ENCODE data around the gene PPDPF.
"Not testable (repeated sequence)": the region's sequence is repeated elsewhere in the genome, so short reads cannot be mapped to it uniquely, and the experiment has no call there.

The PPDPF gene

DNA sequence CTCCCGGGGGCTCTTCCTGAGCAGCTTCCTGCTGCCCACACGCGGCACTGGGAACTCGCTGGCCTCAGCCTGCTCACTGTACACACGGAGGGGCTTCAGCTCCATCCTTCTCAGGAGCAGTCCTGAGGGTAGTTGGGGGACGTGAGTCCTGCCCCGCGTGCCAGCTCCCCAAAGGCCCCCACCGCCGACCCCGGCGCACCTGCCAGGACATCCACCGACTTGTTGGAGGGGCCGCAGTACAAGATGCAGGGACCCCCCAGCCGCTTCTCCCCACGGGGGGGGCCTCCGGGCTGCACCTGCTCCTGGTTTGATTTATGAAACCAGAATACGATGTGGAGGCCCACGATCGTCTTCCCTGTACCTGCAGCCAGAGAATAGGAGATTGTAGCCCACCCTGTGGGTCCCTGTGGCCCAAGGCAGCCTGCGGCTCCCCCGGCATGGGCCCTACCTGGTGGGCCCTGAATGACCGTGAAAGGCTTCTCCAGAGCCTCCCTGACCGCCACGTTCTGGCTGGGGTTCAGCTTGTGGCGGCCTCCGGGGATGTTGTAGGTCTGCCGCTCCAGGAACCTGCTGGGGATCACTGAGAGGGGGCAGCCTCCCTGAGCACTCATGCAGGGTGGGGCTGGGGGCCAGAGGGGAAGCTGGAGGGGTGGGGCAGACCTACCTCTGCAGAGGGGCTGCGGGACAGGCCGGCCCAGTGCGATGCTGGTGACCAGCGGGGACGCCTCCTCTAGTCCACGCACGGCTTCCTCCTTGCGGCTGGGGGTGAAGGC is 41.2 kb downstream of the PPDPF start:
- DNase-seq (ENCODE audit: low read depth in 2 of 2, low spot score in 1 of 2) = no peak

DNA sequence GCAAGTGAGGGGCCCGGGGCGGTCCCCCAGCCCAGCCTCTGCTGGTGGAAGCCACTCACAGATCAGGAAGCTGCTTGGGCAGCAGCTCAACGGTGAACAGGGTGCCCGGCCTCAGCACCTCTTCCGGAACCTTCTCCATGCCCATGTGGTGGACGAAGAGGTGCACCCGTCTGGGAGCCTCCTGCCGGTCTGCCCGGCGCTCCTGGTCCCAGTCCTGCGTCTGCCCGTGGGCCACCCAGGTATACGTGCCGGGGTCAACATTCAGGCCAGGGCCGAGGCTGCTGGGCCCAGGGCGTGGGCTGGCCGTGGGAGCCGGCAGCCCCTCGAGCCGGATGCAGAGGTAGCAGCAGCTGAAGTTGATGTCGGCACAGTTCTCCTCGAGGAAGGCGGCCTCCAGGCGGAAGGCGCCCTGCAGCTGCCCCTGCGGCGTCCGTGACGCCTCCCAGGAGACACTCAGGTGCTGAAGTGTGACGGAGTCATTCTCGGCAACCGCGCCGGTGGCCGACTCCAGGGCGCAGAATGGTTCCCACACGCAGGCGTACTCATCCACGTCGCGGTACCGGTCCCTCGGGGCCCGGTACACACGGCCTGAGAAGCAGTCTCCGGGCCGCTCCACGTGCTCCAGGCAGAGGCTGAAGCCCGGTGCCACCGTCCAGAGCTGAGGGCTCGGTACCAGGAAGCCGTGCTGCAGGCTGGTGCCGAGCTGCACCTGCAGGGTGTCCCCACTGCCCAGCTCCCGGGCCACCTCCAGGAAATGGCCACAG is 42.1 kb downstream of the PPDPF start:
- no peak for DNase-seq (ENCODE audit: low read depth in 2 of 2, low spot score in 1 of 2)

DNA sequence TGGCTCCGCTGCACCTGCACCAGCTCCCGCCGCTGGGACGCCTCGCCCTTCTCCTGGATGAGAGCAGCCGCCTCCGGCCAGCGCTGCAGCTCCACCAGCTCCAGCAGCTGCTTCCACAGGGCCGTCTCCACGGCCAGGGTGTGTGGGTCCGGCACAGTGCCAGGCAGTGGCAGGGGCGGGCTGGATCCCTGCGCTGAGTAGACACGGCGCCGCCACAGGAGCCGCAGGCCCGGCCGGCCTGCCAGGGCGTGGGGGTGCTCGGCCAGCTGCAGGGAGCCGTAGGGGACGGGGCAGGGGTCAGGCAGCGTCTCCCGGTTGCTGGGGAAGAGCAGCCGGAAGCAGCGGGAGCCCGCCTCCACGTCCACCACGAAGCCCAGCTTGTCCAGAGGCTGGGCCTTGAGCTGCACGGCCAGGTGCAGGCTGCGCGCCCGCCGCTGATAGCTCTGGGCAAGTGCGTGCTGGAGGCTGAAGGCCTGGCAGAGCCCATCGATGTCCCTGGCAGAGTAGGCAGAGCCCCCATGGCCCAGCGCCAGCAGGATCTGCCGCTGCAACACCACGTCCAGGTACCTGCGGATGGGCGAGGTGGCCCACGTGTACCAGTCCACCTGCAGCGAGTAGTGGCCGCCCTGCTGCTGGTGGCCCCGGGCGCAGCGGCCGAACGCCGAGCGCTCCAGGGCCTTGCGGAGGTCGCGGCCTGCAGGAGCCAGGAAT is 42.8 kb downstream of the PPDPF start:
- no peak for DNase-seq (ENCODE audit: low read depth in 2 of 2, low spot score in 1 of 2)

DNA sequence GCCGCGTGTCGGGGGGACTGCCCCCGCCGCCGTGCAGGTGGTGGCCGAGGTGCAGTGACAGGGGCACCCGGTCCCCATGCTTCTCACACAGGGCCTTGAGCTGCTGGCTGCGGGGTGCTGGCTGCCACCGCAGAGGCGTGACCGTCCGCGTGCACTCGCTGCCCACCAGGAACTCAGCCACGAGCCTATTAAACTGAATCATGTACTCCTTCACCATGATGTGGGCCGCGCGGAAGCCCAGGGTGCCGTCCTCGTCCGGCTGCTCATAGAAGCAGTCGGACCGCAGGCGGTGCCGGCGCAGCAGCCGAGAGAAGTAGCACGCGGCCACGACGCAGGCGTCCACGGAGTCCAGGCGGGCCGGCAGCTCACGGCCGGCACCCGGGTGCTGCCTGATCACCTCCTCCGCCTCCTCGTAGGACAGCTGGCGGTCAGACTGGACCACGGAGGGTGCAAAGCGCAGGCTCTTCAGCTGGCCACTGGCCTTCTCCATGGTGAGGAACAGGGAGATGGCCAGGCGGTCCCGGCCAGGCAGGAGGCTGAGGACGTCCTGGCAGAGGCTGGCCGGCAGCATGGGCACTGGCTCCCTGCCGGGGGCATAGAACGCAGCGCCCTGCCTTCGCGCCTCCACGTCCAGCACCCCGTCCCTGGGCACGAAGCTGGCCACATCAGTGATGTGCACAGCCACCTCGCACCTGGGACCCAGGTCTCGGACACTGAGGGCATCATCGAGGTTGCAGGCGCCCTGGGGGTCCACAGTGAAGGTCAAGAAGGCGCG is 43.7 kb downstream of the PPDPF start:
- DNase-seq (ENCODE audit: low read depth in 2 of 2, low spot score in 1 of 2) = no peak

DNA sequence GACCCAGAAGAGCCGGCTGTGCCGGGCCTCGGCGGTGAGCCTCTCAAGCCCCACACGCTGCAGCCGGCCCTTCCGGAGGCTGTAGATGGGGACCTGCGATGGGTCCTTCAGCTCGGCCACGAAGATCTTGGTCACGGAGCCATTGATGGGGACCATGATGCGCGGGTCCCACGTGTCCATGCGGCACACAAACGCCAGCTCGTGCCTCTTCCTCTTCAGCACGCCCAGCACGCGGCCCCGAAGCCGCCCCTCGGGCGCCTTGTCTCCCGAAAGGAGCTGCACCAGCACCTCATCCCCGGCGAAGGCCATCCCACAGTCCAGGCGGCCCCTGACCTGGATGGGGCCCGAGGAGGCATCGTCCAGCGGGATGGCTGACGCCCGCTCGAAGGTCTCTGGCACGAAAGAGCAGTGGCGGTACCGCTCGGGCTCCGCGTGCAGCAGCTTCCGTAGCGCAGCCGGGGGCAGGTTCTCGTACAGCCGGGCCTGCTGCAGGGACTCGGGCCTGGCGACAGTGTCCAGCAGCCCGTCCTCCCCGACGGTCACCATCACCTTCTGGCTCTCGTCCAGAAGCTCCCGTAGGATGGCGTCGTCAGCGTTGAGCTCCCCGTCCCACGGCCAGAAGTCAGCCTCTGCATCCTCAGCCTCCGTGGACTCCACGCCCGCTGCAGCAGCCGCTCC is 44.6 kb downstream of the PPDPF start:
- DNase-seq (ENCODE audit: low read depth in 2 of 2, low spot score in 1 of 2) = no peak

DNA sequence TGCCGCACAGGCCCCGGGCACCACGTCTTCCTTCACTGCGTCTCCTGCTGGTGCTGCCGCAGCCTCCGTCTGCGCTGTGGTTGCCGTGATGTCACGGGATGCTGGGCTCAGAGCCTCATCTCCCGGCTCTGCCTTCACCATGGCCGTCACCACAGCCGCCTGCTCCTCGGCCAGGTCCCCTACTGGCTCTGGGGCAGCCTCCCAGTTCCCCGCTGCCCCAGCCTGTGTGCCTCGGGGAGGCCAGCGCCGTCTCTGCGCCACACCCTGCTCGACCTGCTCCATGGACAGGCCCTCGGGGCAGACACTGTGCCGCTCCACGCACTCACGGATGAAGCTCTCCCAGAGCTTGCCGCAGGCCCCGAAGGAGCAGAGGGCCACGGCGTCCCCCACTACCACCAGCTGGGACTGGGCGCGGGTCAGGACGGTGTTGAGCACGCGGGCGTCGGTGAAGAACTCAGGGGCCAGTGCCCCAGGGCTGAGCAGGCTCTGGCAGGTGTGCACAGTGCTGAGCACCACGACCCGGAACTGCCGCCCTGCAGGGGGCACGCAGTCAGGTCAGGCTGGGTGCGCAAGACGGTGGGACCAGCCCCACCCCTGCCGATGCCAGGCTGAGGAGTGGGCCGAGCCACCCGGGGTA is 45.3 kb downstream of the PPDPF start:
- DNase-seq (ENCODE audit: low read depth in 2 of 2, low spot score in 1 of 2) = no peak

DNA sequence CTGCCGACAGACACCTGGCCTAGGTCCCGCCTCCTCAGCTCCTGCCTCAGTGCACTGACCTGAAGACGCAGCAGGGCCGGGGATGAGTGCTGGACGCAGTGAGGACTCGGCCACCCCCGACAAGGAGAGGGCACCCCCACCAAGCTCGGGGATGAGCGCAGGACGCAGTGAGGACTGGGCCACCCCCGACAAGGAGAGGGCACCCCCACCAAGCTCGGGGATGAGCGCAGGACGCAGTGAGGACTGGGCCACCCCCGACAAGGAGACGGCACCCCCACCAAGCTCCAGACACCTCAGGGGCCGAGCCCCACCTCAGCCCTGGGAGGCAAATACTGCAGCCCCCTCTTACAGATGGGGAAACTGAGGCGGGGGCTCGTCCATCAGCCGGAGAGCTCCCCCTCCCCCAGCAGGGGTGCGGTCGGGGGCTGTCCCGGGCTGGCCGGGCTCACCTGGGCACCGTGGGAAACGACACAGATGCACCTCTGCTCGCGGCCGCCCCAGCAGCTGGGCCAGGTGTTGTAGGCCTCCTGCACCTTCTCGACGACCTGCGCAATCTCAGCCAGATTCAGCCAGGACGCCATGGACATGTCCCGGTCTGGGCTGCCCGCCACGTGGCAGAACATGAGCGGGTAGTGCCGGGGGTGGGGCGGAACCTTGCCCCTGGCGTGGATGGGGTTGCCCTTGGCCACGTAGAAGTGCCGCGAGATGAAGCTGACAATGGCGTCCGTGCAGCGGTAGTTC is 46.0 kb downstream of the PPDPF start:
- DNase-seq (ENCODE audit: low read depth in 2 of 2, low spot score in 1 of 2) = no peak

DNA sequence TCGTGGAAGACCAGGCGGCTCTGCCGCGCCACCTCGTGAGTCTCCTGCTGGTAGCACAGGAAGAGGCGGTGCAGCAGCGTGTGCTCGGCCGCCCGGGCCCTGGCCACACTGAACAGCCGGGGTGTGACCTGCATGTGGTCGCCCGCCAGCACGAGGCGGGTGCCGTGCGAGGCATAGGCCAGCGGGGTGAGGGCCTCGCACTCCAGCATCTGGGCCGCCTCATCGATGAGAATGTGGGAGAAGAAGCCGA is 46.5 kb downstream of the PPDPF start:
- DNase-seq (ENCODE audit: low read depth in 2 of 2, low spot score in 1 of 2) = no peak

DNA sequence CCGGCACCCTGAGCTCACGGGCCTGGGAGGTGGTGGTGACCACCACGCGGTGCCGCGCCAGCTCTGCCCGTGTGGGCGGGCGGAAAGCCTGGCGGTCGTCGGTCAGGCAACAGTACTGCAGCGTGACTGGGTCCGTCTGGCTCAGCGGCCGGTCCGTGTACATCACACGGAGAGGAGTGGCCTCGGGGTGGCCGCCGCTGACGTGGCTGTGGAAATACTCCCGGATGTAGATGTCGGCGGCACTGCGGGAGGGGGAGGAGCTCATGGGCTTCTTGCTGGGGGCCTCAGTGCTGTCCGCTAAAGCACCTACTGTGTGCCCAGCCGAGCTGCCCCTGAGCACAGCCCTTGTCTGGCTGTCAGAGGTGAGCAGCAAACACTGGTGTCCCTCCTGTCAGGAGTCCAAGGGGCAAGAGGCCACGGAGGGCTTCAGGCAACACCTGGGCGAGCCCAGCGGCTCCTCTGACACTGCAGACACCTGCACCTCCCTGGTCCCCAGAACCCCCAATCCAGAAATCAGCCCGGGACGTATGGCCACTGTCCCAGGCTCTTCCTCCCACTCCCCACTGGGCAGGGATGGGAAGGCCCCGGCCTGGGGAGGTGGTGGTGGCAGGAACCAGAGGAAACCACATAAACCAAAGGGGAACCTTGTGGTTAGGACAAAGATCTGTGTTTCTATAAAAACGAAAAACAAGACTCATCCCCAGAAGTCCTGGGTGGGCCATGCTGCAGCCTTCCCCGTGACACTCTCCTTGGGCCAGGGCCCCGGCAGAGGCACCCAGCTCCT is 47.0 kb downstream of the PPDPF start:
- peak in 1 of 2 donors; percentile 32 for DNase-seq (ENCODE audit: low read depth in 2 of 2, low spot score in 1 of 2)

DNA sequence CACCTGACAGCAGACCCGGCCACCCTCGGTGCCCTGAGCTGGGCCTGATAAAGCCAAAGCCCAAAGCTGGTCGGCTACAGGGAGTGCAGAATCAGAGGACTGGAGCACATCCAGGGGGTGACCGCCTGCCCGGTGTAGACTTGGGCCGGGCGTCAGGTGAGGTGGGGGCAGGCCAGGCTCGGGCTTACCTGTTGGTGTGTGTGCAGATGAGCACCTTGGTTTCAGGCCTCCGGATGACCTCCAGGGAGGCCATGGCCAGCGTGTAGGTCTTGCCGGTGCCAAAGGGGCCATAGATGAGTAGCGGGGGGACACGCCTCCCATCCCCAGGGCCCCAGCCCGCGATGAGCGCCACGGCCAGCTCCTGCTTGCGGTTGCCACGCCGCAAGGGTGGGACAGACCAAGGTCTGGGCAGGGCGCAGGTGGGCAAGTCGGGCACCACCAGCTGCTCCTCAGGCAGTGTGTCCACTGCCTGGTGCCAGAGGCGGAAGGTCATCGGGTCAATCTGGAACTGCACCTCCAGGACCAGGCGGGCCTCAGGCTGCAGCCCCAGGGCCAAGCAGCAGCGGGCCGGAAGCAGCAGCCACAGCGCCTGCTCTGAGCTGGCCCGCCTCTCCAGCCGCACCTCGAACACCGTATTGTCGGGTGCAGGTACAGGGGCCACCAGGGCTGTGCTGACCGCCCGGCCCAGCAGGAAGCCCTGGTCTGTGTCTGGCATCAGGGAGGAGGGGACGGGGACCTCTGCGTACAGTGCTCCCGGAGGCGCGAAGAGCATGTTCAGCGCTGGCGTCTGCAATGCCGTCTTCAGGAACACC is 47.8 kb downstream of the PPDPF start:
- DNase-seq (ENCODE audit: low read depth in 2 of 2, low spot score in 1 of 2) = no peak

DNA sequence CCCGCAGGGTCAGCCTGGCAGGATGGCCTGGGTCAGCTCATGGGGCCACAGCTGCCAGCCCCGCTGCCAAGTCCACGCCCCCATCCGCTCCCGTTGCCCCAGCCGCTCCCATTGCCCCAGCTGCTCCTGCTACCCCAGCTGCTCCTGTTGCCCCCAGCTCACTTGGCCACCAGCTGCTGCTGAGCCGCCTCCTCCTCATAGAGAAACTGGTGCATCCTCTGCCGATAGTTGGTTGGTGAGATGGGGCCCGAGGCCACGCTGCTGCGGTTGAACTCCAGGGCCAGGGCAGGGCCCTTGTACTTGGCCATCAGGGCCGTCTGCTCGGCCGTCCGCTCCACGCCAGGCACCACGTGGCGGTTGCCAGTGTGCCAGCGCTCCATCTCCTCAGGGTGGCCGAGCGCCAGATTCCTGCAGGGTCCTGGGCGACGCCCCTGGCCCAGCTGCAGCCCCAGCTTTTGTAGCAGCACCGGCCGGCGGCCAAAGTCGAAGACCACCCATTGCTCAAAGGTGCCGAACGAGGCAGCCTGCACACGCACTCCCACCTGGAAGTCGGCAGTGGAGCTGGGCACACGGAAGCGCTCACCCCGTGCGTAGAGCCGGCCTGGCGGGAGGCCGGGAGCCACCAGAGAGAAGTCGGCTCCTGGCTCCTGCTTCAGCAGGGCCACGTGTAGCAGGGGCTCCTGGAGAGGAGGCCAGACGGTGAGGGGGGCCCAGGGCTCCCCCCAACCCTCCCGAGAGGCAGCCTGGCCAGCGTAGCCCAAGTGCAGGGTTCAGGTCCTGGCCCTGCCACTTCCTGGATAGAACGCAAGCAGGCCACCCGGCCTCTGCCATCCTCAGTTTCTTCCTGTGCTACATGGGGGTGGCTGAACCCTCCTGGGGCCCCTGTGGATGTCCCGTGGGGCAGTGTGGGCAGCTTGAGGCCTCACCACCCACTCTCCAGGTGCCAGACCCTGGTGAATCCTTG is 48.7 kb downstream of the PPDPF start:
- no peak for DNase-seq (ENCODE audit: low read depth in 2 of 2, low spot score in 1 of 2)

DNA sequence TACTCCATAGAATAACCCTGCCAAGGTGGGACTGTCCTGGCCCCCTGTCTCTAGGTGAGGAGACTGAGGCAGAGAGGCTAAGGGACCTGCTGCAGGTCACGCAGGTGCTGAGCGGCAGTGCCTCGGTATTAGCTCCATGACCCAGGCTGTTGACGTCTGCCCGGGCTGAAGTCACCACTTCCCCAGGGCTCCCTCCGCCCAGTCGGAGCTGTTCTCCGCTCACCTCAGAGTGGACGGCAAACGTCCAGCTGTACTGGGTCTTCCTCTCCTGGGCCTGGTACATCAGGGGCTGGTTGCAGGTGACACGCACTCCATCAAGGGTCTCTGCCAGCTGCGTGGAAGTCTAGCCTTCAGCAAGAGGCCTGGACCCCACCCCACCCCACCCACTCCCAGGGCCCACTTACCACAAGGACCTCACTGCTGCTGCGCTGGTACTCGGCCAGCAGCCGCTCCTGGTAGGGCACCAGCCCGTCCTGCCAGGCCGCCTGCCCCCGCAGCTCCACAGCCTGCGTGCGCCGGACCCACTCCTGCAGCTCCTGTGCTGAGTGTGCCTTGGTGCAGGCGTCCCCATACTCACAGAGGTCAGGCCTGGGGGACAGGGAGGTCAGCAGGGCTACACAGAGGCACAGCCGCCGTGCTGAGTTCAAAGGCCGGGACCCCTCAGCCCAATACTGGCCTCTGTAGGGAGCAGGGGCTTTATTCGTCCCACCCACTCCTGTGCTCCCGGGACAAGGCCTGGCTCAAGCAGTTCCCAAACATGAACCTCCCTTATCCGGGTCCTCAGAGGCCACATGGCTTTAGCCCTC is 49.9 kb downstream of the PPDPF start:
- DNase-seq (ENCODE audit: low read depth in 2 of 2, low spot score in 1 of 2) = no peak

DNA sequence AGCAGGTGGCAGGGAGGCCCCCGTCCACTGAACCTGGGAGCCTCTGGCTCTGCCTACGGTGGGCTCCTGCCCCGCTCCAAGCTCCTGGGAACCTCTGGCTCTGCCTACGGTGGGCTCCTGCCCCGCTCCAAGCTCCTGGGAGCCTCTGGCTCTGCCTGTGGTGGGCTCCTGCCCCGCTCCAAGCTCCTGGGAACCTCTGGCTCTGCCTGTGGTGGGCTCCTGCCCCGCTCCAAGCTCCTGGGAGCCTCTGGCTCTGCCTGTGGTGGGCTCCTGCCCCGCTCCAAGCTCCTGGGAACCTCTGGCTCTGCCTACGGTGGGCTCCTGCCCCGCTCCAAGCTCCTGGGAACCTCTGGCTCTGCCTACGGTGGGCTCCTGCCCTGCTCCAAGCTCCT is 50.5 kb downstream of the PPDPF start:
- not testable (repeated sequence) for DNase-seq (ENCODE audit: low read depth in 2 of 2, low spot score in 1 of 2)

Measured in stimulated activated CD8-positive, alpha-beta memory T cell treated with anti-CD3 and anti-CD28 coated beads, Interleukin-4, amount 100 ng/mL, for 4 hours (primary cell).